Fibroblast of lung (primary cell): ENCODE data around the gene TENM4. TPM values are rescaled to one million over a fixed set of nuclear protein-coding genes. Genes with fewer than 3 reads are reported as not detected.
"Not testable (repeated sequence)": the region's sequence is repeated elsewhere in the genome, so short reads cannot be mapped to it uniquely, and the experiment has no call there.

ENCODE experiments used
- DNase-seq, 2 donors: peaks; one replicate each; pipeline versions ENCODE4 v3.0.0 to v3.0.0-alpha.2; 2010; ENCODE audit warnings: low read depth in 2 of 2
- H2AFZ ChIP-seq: 2 replicates; pipeline ENCODE4 v1.5.1; 2012; ENCODE audit warnings: low read length, control low read depth, inconsistent platforms
- H3K27ac ChIP-seq: 2 replicates; pipeline ENCODE4 v1.5.1; 2011; ENCODE audit warnings: low read length, control low read depth; ENCODE audit not compliant: insufficient read depth
- H3K27me3 ChIP-seq: 2 replicates; pipeline ENCODE4 v1.5.1; 2011; ENCODE audit warnings: mild to moderate bottlenecking, low read length; ENCODE audit not compliant: control insufficient read depth, insufficient read depth
- H3K36me3 ChIP-seq: 2 replicates; pipeline ENCODE4 v1.5.1; 2011; ENCODE audit warnings: low read length; ENCODE audit not compliant: control insufficient read depth, insufficient read depth
- H3K4me1 ChIP-seq: 2 replicates; pipeline ENCODE4 v1.5.1; 2011; ENCODE audit warnings: low read length; ENCODE audit not compliant: control insufficient read depth, insufficient read depth; ENCODE audit errors: extremely low read depth
- H3K4me2 ChIP-seq: 2 replicates; pipeline ENCODE4 v1.5.1; 2011; ENCODE audit warnings: low read length, control low read depth; ENCODE audit not compliant: insufficient read depth; ENCODE audit errors: extremely low read depth
- H3K4me3 ChIP-seq, 4 experiments: fragments of 200-600 bp in 1 of 4; sonication (generic) in 1 of 4; replicated peaks in 1 of 4; 2 replicates each; pipeline ENCODE4 v1.5.1; 2011 to 2016; ENCODE audit warnings: low read length in 4 of 4, low read depth in 3 of 4, mild to moderate bottlenecking in 3 of 4, control low read depth in 2 of 4, inconsistent platforms in 1 of 4, mixed read lengths in 1 of 4; ENCODE audit not compliant: insufficient read depth in 1 of 4; ENCODE audit errors: control extremely low read depth in 1 of 4
- H3K79me2 ChIP-seq: 2 replicates; pipeline ENCODE4 v1.5.1; 2012; ENCODE audit warnings: mild to moderate bottlenecking, low read length, inconsistent platforms; ENCODE audit not compliant: control insufficient read depth, insufficient read depth
- H3K9ac ChIP-seq: 2 replicates; pipeline ENCODE4 v1.5.1; 2011; ENCODE audit warnings: mild to moderate bottlenecking, low read length, control low read depth; ENCODE audit not compliant: insufficient read depth
- H3K9me3 ChIP-seq: 2 replicates; pipeline ENCODE4 v1.5.1; 2012; ENCODE audit warnings: low read depth, low read length; ENCODE audit not compliant: control insufficient read depth, insufficient read depth
- H4K20me1 ChIP-seq: 2 replicates; pipeline ENCODE4 v1.5.1; 2011; ENCODE audit warnings: low read length; ENCODE audit not compliant: control insufficient read depth, insufficient read depth; ENCODE audit errors: extremely low read depth
- EZH2 ChIP-seq: IDR thresholded peaks from 2 replicates; pipeline ENCODE4 v1.5.1; 2012; ENCODE audit warnings: low read length, control low read depth, mild to moderate bottlenecking; ENCODE audit errors: missing control alignments
- polyA plus RNA-seq, 2 donors: library from polyadenylated mRNA; depleted of rRNA in 1 of 2; stranded (reverse) in 1 of 2; unstranded in 1 of 2; fragments of >200 nt; gene quantifications; 2 replicates each; pipeline ENCODE4 v1.2.1, GENCODE V29; 2011 to 2012; ENCODE audit warnings: missing spikeins in 1 of 2
- total RNA-seq: library from RNA; depleted of rRNA; stranded (reverse); fragments of >200 nt; gene quantifications from 2 replicates; pipeline ENCODE4 v1.2.1, GENCODE V29; 2014
- TF ChIP-seq, protein P1 (sequence below), 2 donors: IDR thresholded peaks in 1 of 2; conservative IDR thresholded peaks in 1 of 2; 1 replicate in 1 of 2; 2 replicates in 1 of 2; pipeline ENCODE4 v1.5.1; 2011 to 2012; ENCODE audit warnings: low read length in 2 of 2, control low read depth in 1 of 2, inconsistent platforms in 1 of 2, low read depth in 1 of 2, mild to moderate bottlenecking in 1 of 2

The TENM4 gene
- total and polyA plus RNA-seq, 2 donors (not counting 1 experiment from before 2014, with no cell fraction given) = 4.6 to 48.4 TPM

GRCh38 chr11:78883506-78883905 lies 557.3 kb downstream of the TENM4 start:
- Histone ChIP-seq H3K27me3 (no peaks in the 10 kb centered on the region), H3K36me3 (peaks cover 4% of the 10 kb centered on the region), H3K4me3 (no peak overlapping the region), H3K9me3 (no peaks in the 10 kb centered on the region), H3K4me2 (no peak overlapping the region), H3K27ac (no peak overlapping the region), H4K20me1 (no peaks in the 10 kb centered on the region), H3K79me2 (no peaks in the 10 kb centered on the region), H3K9ac (no peak overlapping the region), H3K4me1 (no peaks in the 10 kb centered on the region), H2AFZ (no peak overlapping the region)
- TF ChIP-seq EZH2 = no peak
- TF ChIP-seq, protein P1, sequence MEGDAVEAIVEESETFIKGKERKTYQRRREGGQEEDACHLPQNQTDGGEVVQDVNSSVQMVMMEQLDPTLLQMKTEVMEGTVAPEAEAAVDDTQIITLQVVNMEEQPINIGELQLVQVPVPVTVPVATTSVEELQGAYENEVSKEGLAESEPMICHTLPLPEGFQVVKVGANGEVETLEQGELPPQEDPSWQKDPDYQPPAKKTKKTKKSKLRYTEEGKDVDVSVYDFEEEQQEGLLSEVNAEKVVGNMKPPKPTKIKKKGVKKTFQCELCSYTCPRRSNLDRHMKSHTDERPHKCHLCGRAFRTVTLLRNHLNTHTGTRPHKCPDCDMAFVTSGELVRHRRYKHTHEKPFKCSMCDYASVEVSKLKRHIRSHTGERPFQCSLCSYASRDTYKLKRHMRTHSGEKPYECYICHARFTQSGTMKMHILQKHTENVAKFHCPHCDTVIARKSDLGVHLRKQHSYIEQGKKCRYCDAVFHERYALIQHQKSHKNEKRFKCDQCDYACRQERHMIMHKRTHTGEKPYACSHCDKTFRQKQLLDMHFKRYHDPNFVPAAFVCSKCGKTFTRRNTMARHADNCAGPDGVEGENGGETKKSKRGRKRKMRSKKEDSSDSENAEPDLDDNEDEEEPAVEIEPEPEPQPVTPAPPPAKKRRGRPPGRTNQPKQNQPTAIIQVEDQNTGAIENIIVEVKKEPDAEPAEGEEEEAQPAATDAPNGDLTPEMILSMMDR (conservative IDR thresholded peaks at IDR 0.05 in 1 of 2, IDR thresholded peaks at IDR 0.05 in 1 of 2; ENCODE audit: low read depth in 1 of 2, low read length in 2 of 2) = no peak
- no peak for DNase-seq

- H3K9ac ChIP-seq, H4K20me1 ChIP-seq, H3K27ac ChIP-seq, H3K27me3 ChIP-seq, H2AFZ ChIP-seq, H3K4me3 ChIP-seq, H3K4me1 ChIP-seq, H3K36me3 ChIP-seq, DNase-seq, H3K9me3 ChIP-seq, H3K79me2 ChIP-seq, H3K4me2 ChIP-seq: not testable (repeated sequence)
Observed at GRCh38 chr11:78879094-78879980, 561.5 kb downstream of the TENM4 start.

- peaks cover 3% of the 10 kb centered on the region for H3K36me3 ChIP-seq
- DNase-seq = no peak
Observed at GRCh38 chr11:78878631-78879030, 562.2 kb downstream of the TENM4 start.

More at GRCh38 chr11:78878631-78879030, 562.2 kb downstream of the TENM4 start:
- Histone ChIP-seq H3K27ac (no peak overlapping the region), H3K27me3 (no peaks in the 10 kb centered on the region), H3K4me1 (no peaks in the 10 kb centered on the region), H3K9me3 (no peaks in the 10 kb centered on the region), H4K20me1 (no peaks in the 10 kb centered on the region), H3K9ac (no peak overlapping the region), H2AFZ (no peak overlapping the region), H3K4me3 (no peak overlapping the region), H3K79me2 (no peaks in the 10 kb centered on the region), H3K4me2 (no peak overlapping the region)
- TF ChIP-seq EZH2 = no peak
- TF ChIP-seq, protein P1 (conservative IDR thresholded peaks at IDR 0.05 in 1 of 2, IDR thresholded peaks at IDR 0.05 in 1 of 2; ENCODE audit: low read depth in 1 of 2, low read length in 2 of 2) = no peak
